Spleen (tissue), 11 donors: ENCODE measurements around the gene PGS1. TPM values are rescaled to one million over a fixed set of nuclear protein-coding genes. Genes with fewer than 3 reads are reported as not detected.

ENCODE experiments used
- DNase-seq: peaks from one replicate; pipeline ENCODE4 v3.0.0-alpha.2; 2020
- H3K27ac ChIP-seq, 8 donors: fragments of 200-600 bp; sonication (generic) in 7 of 8; 1 replicate in 4 of 8; 2 replicates in 4 of 8; pipeline versions ENCODE4 v1.5.0 to v1.8.0; 2016 to 2021; ENCODE audit warnings: inconsistent platforms in 4 of 8, mild to moderate bottlenecking in 4 of 8, moderate library complexity in 1 of 8
- H3K27me3 ChIP-seq, 7 donors: fragments of 200-600 bp; sonication (generic) in 6 of 7; replicated peaks in 1 of 7; 1 replicate in 4 of 7; 2 replicates in 3 of 7; pipeline versions ENCODE4 v1.5.0 to v1.8.0; 2016 to 2021; ENCODE audit warnings: inconsistent platforms in 3 of 7, mild to moderate bottlenecking in 1 of 7
- H3K36me3 ChIP-seq, 6 donors: fragments of 200-600 bp; sonication (generic) in 5 of 6; 1 replicate in 4 of 6; 2 replicates in 2 of 6; pipeline versions ENCODE4 v1.5.0 to v1.8.0; 2016 to 2021; ENCODE audit warnings: inconsistent platforms in 2 of 6
- H3K4me1 ChIP-seq, 6 donors: fragments of 200-600 bp; sonication (generic) in 5 of 6; 1 replicate in 3 of 6; 2 replicates in 3 of 6; pipeline versions ENCODE4 v1.5.0 to v1.8.0; 2016 to 2021; ENCODE audit warnings: inconsistent platforms in 3 of 6
- H3K4me3 ChIP-seq, 8 donors: fragments of 200-600 bp; sonication (generic) in 7 of 8; 1 replicate in 4 of 8; 2 replicates in 4 of 8; pipeline versions ENCODE4 v1.5.0 to v1.8.0; 2016 to 2021; ENCODE audit warnings: inconsistent platforms in 4 of 8, mild to moderate bottlenecking in 4 of 8, moderate library complexity in 2 of 8
- H3K9me3 ChIP-seq, 8 donors: fragments of 200-600 bp; sonication (generic) in 7 of 8; 1 replicate in 4 of 8; 2 replicates in 4 of 8; pipeline versions ENCODE4 v1.5.0 to v1.8.0; 2016 to 2021; ENCODE audit warnings: inconsistent platforms in 4 of 8
- POLR2A ChIP-seq, 3 donors: fragments of 450-650 bp; IDR thresholded peaks; one replicate each; pipeline ENCODE4 v1.5.1; 2017; ENCODE audit warnings: antibody characterized with exemption in 3 of 3, mild to moderate bottlenecking in 1 of 3
- POLR2AphosphoS5 ChIP-seq, 3 donors: sonication (generic); formaldehyde crosslinking; IDR thresholded peaks; one replicate each; pipeline ENCODE4 v1.5.1; 2017; ENCODE audit warnings: antibody characterized with exemption in 3 of 3
- WGBS, 5 donors: extraction: QIAGEN DNeasy Blood & Tissue Kit in 3 of 5; methylation state at CpG; one replicate each; pipeline versions ENCODE4 v1.1.5 to v1.1.7; 2013 to 2018; 5-methylcytosine and 5-hydroxymethylcytosine counted together
- intact Hi-C: fragments of 100-400 bp; cut with DNase I; formaldehyde crosslinking; loops from one replicate; pipeline ENCODE4 v1.15.0; 2023; ENCODE audit warnings: low total_unique reads
- polyA plus RNA-seq, 3 donors: library from polyadenylated mRNA; stranded (reverse); fragments of 200-250 nt; gene quantifications; one replicate each; pipeline ENCODE4 v1.2.1, GENCODE V29; 2013
- total RNA-seq, 7 donors: library from RNA; depleted of rRNA in 3 of 7; stranded (reverse); fragments of >200 nt in 3 of 7; fragmentation: NEBNext Ultra II Directional in 4 of 7; extraction: Animal tissue kit (Norgen Biotek cat#: 25700) in 4 of 7; gene quantifications; one replicate each; pipeline versions ENCODE4 v1.1.0 to v1.2.1, GENCODE V29; 2016 to 2021
- TF ChIP-seq, protein P1 (sequence below), 11 experiments: fragments of 200-600 bp in 7 of 11; fragments of 450-650 bp in 4 of 11; sonication (generic) in 4 of 11; IDR thresholded peaks in 8 of 11; conservative IDR thresholded peaks in 3 of 11; 1 replicate in 7 of 11; 2 replicates in 4 of 11; pipeline versions ENCODE4 v1.4.0 to v1.8.0; 2016 to 2021; ENCODE audit warnings: antibody characterized with exemption in 11 of 11, inconsistent platforms in 4 of 11, mild to moderate bottlenecking in 1 of 11
- donor health status: healthy with polysubstance abuse.
- donor health status: DM: no; HTN: no; CAD: no; lungs with moderate emphysema.
- donor health status: DM: no; HTN: no; CAD: no.
- donor health status: Bipolar disorder and iron deficiency.
- donor health status: healthy.
- donor health status: DM: no; HTN: no; CAD: no.
- donor health status: DM: yes; HTN: yes; CAD: no.

Gene PGS1
- total and polyA plus RNA-seq, 10 donors, result 20.0 to 217 (median 109) TPM

DNA sequence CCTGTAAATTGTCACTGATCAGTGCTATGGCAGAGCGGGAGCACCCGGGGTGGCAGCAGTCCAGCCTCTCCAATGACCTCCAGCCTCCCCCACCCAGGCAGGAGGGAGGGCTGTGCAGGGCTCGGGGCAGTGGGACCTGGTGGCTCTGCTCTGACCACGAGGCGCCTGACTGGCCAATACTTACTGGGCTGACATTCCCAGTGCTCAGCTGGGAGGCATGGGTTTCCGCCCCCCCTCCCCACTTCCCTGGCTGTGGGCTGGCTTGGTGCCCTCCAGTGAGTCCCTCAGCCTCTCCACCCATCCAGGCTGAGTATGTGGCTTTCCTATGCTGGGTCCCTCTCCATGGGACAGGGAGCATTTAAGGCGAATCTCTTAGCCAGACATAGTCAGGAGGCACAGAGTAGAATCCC lies 21.3 kb upstream of the PGS1 start:
- Histone ChIP-seq H3K9me3 (no peaks in the 10 kb centered on the region), H3K27ac (peak overlapping the region; percentile 35 to 98 (median 96)), H3K4me1 (peaks cover 49 to 90% (median 86%) of the 10 kb centered on the region in 6 donors), H3K36me3 (peaks cover 0 to 35% (median 25%) of the 10 kb centered on the region in 6 donors), H3K27me3 (peaks cover 0 to 17% (median 0%) of the 10 kb centered on the region in 7 donors), H3K4me3 (peak overlapping the region; percentile 58 to 98 (median 89))
- DNase-seq, result no peak
- TF ChIP-seq, protein P1, sequence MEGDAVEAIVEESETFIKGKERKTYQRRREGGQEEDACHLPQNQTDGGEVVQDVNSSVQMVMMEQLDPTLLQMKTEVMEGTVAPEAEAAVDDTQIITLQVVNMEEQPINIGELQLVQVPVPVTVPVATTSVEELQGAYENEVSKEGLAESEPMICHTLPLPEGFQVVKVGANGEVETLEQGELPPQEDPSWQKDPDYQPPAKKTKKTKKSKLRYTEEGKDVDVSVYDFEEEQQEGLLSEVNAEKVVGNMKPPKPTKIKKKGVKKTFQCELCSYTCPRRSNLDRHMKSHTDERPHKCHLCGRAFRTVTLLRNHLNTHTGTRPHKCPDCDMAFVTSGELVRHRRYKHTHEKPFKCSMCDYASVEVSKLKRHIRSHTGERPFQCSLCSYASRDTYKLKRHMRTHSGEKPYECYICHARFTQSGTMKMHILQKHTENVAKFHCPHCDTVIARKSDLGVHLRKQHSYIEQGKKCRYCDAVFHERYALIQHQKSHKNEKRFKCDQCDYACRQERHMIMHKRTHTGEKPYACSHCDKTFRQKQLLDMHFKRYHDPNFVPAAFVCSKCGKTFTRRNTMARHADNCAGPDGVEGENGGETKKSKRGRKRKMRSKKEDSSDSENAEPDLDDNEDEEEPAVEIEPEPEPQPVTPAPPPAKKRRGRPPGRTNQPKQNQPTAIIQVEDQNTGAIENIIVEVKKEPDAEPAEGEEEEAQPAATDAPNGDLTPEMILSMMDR (IDR thresholded peaks at IDR 0.05 in 8 of 11, conservative IDR thresholded peaks at IDR 0.05 in 3 of 11), result no peak
- peak; percentile 53 to 89 (median 83) for TF ChIP-seq POLR2AphosphoS5 (IDR thresholded peaks at IDR 0.05)
- intact Hi-C loops, result no loop called here
- 33 to 78% (median 60%) methylated on average over 6 to 7 of the region's 7 CpGs for WGBS, 5 donors

DNA sequence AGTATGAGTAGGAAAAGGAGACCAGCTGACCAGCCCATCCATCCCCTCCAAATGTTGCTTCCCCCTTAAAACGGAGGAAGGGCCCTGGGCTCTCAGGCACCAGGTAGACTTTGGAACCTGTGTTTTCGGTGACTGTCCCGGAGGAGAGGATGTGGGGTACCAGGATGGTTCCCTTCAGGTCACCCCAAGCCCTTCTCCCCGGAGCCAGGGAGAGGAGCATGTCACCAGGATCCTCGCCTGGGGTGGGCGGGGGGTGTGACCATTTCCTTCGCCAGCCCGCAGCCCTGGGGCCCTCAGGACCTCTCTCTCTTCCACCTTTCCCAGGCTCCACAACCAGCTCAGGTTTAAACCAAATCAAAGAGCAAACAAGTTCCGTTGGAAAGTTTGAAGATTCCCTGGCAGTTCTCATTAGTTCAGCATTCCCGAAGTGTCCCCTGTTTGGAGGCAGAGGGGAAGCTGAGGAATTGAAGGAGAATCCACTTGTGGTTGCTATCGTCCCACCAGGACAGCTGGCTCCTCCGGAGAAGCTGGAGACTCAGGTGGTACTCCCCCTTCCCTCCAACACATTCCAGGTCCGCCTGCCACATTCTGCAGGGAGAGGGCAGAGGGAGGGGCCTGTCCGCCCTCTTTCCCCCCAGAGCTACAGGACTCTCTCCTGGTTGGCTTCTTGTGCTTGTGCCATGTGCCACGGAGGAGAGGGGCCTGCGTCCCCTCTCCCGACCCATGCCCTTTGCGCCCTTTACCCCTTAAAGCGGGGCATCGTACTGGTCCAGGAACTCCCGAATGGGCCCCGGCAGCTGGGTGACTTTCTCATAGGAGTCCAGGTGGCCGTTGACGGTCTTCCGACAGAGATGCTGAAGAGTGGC lies 20.5 kb upstream of the PGS1 start:
- DNase-seq, result no peak
- intact Hi-C loops, result no loop called here
- peak overlapping the region; percentile 58 to 98 (median 89) for H3K4me3 ChIP-seq
- 72 to 82% (median 78%) methylated on average over 18 to 25 of the region's 25 CpGs for WGBS, 5 donors
- H3K4me1 ChIP-seq, result peaks cover 45 to 84% (median 80%) of the 10 kb centered on the region in 6 donors
- H3K27ac ChIP-seq, result peak overlapping the region; percentile 85 to 98 (median 96)
- TF ChIP-seq POLR2A (IDR thresholded peaks at IDR 0.05), result no peak
- TF ChIP-seq, protein P1 (IDR thresholded peaks at IDR 0.05 in 8 of 11, conservative IDR thresholded peaks at IDR 0.05 in 3 of 11), result no peak
- TF ChIP-seq POLR2AphosphoS5 (IDR thresholded peaks at IDR 0.05), result peak in 1 of 3 donors; percentile 8
- no peaks in the 10 kb centered on the region for H3K9me3 ChIP-seq
- peaks cover 0 to 17% (median 0%) of the 10 kb centered on the region in 7 donors for H3K27me3 ChIP-seq
- peaks cover 0 to 35% (median 25%) of the 10 kb centered on the region in 6 donors for H3K36me3 ChIP-seq

DNA sequence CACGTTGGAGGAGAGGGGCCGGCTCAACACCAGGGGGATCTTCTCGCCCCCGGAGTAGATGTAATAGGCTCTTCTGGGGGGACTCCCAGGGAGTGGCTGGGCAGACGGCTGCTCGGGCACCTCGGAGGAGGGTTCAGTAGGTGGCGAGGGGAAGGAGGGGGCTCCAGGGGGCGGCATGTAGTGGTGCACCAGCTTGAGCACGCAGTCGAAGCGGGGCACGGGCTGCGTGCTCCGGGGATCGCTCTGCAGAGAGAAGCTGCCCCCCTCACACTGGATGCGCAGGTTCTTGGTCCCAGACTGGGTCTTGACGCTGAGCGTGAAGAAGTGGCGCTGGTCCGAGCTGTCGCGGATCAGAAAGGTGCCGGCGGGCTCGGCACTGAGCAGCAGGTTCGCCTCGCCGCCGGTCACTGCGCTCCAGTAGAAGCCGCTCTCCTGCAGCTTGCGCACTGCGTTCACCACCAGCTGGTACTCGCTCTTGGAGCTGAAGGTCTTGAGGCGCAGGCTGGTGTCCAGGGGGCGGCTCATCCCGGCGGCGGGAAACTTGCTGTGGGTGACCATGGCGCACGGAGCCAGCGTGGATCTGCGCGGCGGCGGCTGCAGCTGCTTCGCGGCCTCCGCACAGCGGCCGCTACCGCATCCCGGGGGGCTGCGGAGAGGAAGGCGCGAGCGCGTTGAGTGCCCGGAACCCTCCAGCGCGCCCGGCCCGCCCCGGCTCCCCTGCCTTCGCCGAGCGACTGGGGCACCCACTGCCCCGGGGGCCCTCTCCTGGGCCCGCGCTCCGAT lies 19.7 kb upstream of the PGS1 start:
- 23 to 84% (median 26%) methylated on average over 19 to 72 of the region's 72 CpGs for WGBS, 5 donors
- H3K27ac ChIP-seq, result peak overlapping the region; percentile 85 to 98 (median 96)
- H3K27me3 ChIP-seq, result peaks cover 0 to 20% (median 0%) of the 10 kb centered on the region in 7 donors
- no peaks in the 10 kb centered on the region for H3K9me3 ChIP-seq
- H3K36me3 ChIP-seq, result peaks cover 0 to 35% (median 25%) of the 10 kb centered on the region in 6 donors
- intact Hi-C loops, result no loop called here
- peak; percentile 88 for DNase-seq
- H3K4me1 ChIP-seq, result peaks cover 38 to 76% (median 72%) of the 10 kb centered on the region in 6 donors
- peak; percentile 20 to 78 (median 32) for TF ChIP-seq POLR2AphosphoS5 (IDR thresholded peaks at IDR 0.05)
- TF ChIP-seq, protein P1 (IDR thresholded peaks at IDR 0.05 in 8 of 11, conservative IDR thresholded peaks at IDR 0.05 in 3 of 11), result no peak
- H3K4me3 ChIP-seq, result peak overlapping the region; percentile 58 to 98 (median 89)
